HEK293T (cell line): ENCODE results near the gene TCERG1L.

Source experiments
- ARNT ChIP-seq: fragments of 450-650 bp; IDR thresholded peaks from 2 replicates; pipeline ENCODE4 v1.6.1; 2017; ENCODE audit warnings: mild to moderate bottlenecking
- CTBP1 ChIP-seq: fragments of 450-650 bp; IDR thresholded peaks from 2 replicates; pipeline ENCODE4 v1.6.1; 2016; ENCODE audit warnings: borderline replicate concordance
- FOXA1 ChIP-seq: fragments of 450-650 bp; IDR thresholded peaks from 2 replicates; pipeline ENCODE4 v1.6.1; 2016; ENCODE audit warnings: mild to moderate bottlenecking
- FOXK2 ChIP-seq: fragments of 450-650 bp; IDR thresholded peaks from 2 replicates; pipeline ENCODE4 v1.6.1; 2016; ENCODE audit warnings: mild to moderate bottlenecking
- FOXM1 ChIP-seq: fragments of 450-650 bp; IDR thresholded peaks from 2 replicates; pipeline ENCODE4 v1.6.1; 2017; ENCODE audit warnings: mild to moderate bottlenecking, borderline replicate concordance
- HDGF ChIP-seq: fragments of 450-650 bp; IDR thresholded peaks from 2 replicates; pipeline ENCODE4 v1.6.1; 2017; ENCODE audit warnings: antibody characterized with exemption, borderline replicate concordance
- SP1 ChIP-seq: fragments of 450-650 bp; IDR thresholded peaks from 2 replicates; pipeline ENCODE4 v1.6.1; 2017
- TARDBP ChIP-seq: fragments of 450-650 bp; IDR thresholded peaks from 2 replicates; pipeline ENCODE4 v1.6.1; 2016

GRCh38 chr10:131195116-131195515 is 116.4 kb downstream of the TCERG1L start:
- no peak for TF ChIP-seq SP1
- no peak for TF ChIP-seq FOXA1
- TF ChIP-seq TARDBP: no peak
- TF ChIP-seq FOXK2: no peak
- no peak for TF ChIP-seq ARNT
- no peak for TF ChIP-seq HDGF
- TF ChIP-seq FOXM1: no peak
- no peak for TF ChIP-seq CTBP1
